SK-N-SH (cell line): ENCODE measurements around the gene MUC2. TPM values are rescaled to one million over a fixed set of nuclear protein-coding genes. Genes with fewer than 3 reads are reported as not detected.
"Not testable (repeated sequence)": the region's sequence is repeated elsewhere in the genome, so short reads cannot be mapped to it uniquely, and the experiment has no call there.

ENCODE experiments used
- CTCF ChIA-PET: fragments of 300-600, 350-600 bp; formaldehyde crosslinking; extraction: SDS; loops from one replicate; lab custom pipeline; 2021; lab: Yijun Ruan, JAX
- POLR2A ChIA-PET: fragments of 350-600 bp; sonication (Branson Sonifier 250); formaldehyde crosslinking; extraction: SDS; loops from one replicate; lab custom pipeline; 2020; ENCODE audit warnings: antibody characterized with exemption, inconsistent platforms; lab: Yijun Ruan, JAX
- DNase-seq: peaks from one replicate; pipeline ENCODE4 v3.0.0; 2012
- H2AFZ ChIP-seq: fragments of 200-600 bp; sonication (generic); 2 replicates; pipeline ENCODE4 v1.8.1; 2016; ENCODE audit warnings: antibody characterized with exemption, mild to moderate bottlenecking, low read depth
- H3F3A ChIP-seq: fragments of 200-600 bp; sonication (generic); replicated peaks from 2 replicates; pipeline ENCODE3; 2016; ENCODE audit warnings: antibody characterized with exemption, mild to moderate bottlenecking; ENCODE audit not compliant: insufficient read depth
- H3K27ac ChIP-seq, 2 experiments: fragments of 200-500 bp in 1 of 2; fragments of 200-600 bp in 1 of 2; sonication (Bioruptor generic) in 1 of 2; sonication (generic), shearing (Covaris generic) in 1 of 2; 2 replicates each; pipeline versions ENCODE4 v1.5.1 to v1.6.1; 2014 to 2016; ENCODE audit warnings: low read depth in 2 of 2, inconsistent platforms in 1 of 2, low read length in 1 of 2, mild to moderate bottlenecking in 1 of 2, mixed read lengths in 1 of 2
- H3K27me3 ChIP-seq: fragments of 200-600 bp; sonication (generic), shearing (Covaris generic); 2 replicates; pipeline ENCODE4 v1.6.1; 2016; ENCODE audit warnings: mixed run types; ENCODE audit not compliant: insufficient read depth
- H3K36me3 ChIP-seq, 2 experiments: fragments of 200-500 bp in 1 of 2; fragments of 200-600 bp in 1 of 2; sonication (Bioruptor generic) in 1 of 2; sonication (generic) in 1 of 2; replicated peaks in 1 of 2; 2 replicates each; pipeline versions ENCODE3 to v1.5.1; 2014 to 2016; ENCODE audit warnings: low read length in 1 of 2, mild to moderate bottlenecking in 1 of 2; ENCODE audit not compliant: insufficient read depth in 2 of 2, control insufficient read depth in 1 of 2
- H3K4me1 ChIP-seq, 2 experiments: fragments of 200-500 bp in 1 of 2; fragments of 200-600 bp in 1 of 2; sonication (Bioruptor generic) in 1 of 2; sonication (generic), shearing (Covaris generic) in 1 of 2; 2 replicates each; pipeline versions ENCODE4 v1.5.1 to v1.6.1; 2014 to 2016; ENCODE audit warnings: low read depth in 1 of 2, low read length in 1 of 2, mixed run types in 1 of 2; ENCODE audit not compliant: insufficient read depth in 2 of 2, control insufficient read depth in 1 of 2
- H3K4me2 ChIP-seq: fragments of 200-600 bp; sonication (generic), shearing (Covaris generic); 2 replicates; pipeline ENCODE4 v1.6.1; 2017; ENCODE audit warnings: mixed run types
- H3K4me3 ChIP-seq, 2 experiments: fragments of 200-500 bp in 1 of 2; fragments of 200-600 bp in 1 of 2; sonication (Bioruptor generic) in 1 of 2; sonication (generic), shearing (Covaris generic) in 1 of 2; 2 replicates each; pipeline versions ENCODE4 v1.5.1 to v1.8.1; 2014 to 2016; ENCODE audit warnings: low read depth in 2 of 2, inconsistent platforms in 1 of 2, low read length in 1 of 2, mild to moderate bottlenecking in 1 of 2, mixed read lengths in 1 of 2, moderate library complexity in 1 of 2
- H3K79me2 ChIP-seq: fragments of 200-600 bp; sonication (generic); 2 replicates; pipeline ENCODE4 v1.8.1; 2017; ENCODE audit warnings: mild to moderate bottlenecking; ENCODE audit not compliant: insufficient read depth
- H3K9ac ChIP-seq: fragments of 200-600 bp; sonication (generic); 2 replicates; pipeline ENCODE4 v1.6.1; 2017; ENCODE audit warnings: mixed run types
- H3K9me2 ChIP-seq: fragments of 200-600 bp; sonication (generic); 2 replicates; pipeline ENCODE4 v1.6.1; 2017; ENCODE audit warnings: mixed run types
- H3K9me3 ChIP-seq: fragments of 200-600 bp; sonication (generic); 2 replicates; pipeline ENCODE4 v1.6.1; 2017; ENCODE audit warnings: mixed run types, mild to moderate bottlenecking, moderate library complexity
- H4K20me1 ChIP-seq: fragments of 200-600 bp; sonication (generic); 2 replicates; pipeline ENCODE4 v1.6.1; 2017; ENCODE audit warnings: mild to moderate bottlenecking, mixed run types; ENCODE audit not compliant: insufficient read depth
- ELF1 ChIP-seq: IDR thresholded peaks from 2 replicates; pipeline ENCODE4 v1.4.0; 2012
- EP300 ChIP-seq, 2 experiments: IDR thresholded peaks; 2 replicates each; pipeline versions ENCODE4 v1.4.0 to v1.6.1; 2012; ENCODE audit warnings: borderline replicate concordance in 1 of 2, low read depth in 1 of 2, low read length in 1 of 2
- FOSL2 ChIP-seq: IDR thresholded peaks from 2 replicates; pipeline ENCODE4 v1.4.0; 2012; ENCODE audit warnings: low read depth, mild to moderate bottlenecking, moderate library complexity, borderline replicate concordance
- FOXM1 ChIP-seq: IDR thresholded peaks from 2 replicates; pipeline ENCODE4 v1.4.0; 2012; ENCODE audit warnings: low read depth, mild to moderate bottlenecking
- IRF3 ChIP-seq: fragments of 150-350 bp; IDR thresholded peaks from 2 replicates; pipeline ENCODE4 v1.6.1; 2016; ENCODE audit warnings: mild to moderate bottlenecking, low read depth, low read length
- JUND ChIP-seq: IDR thresholded peaks from 2 replicates; pipeline ENCODE4 v1.4.0; 2012
- MXI1 ChIP-seq: IDR thresholded peaks from 2 replicates; pipeline ENCODE4 v1.6.1; 2012; ENCODE audit warnings: mild to moderate bottlenecking, low read depth, low read length, improper control_type of control experiment
- PBX3 ChIP-seq: IDR thresholded peaks from 2 replicates; pipeline ENCODE4; 2012
- POLR2AphosphoS5 ChIP-seq: IDR thresholded peaks from 2 replicates; pipeline ENCODE4 v1.6.1; 2012; ENCODE audit warnings: low read depth, low read length
- RAD21 ChIP-seq: IDR thresholded peaks from 2 replicates; pipeline ENCODE4 v1.6.1; 2012; ENCODE audit warnings: mild to moderate bottlenecking, low read length
- RFX5 ChIP-seq: IDR thresholded peaks from 2 replicates; pipeline ENCODE4 v1.6.1; 2012; ENCODE audit warnings: mild to moderate bottlenecking, improper control_type of control experiment, low read length
- SMC3 ChIP-seq: IDR thresholded peaks from 2 replicates; pipeline ENCODE4 v1.6.1; 2012; ENCODE audit warnings: low read depth, low read length, improper control_type of control experiment
- TEAD4 ChIP-seq: IDR thresholded peaks from 2 replicates; pipeline ENCODE4 v1.4.0; 2012; ENCODE audit warnings: mild to moderate bottlenecking, borderline replicate concordance; ENCODE audit not compliant: insufficient read depth
- YY1 ChIP-seq: IDR thresholded peaks from 2 replicates; pipeline ENCODE4 v1.4.0; 2012; ENCODE audit warnings: low read depth, mild to moderate bottlenecking
- ZBTB33 ChIP-seq: IDR thresholded peaks from 2 replicates; pipeline ENCODE4 v1.4.0; 2012; ENCODE audit warnings: low read depth, borderline replicate concordance
- WGBS: methylation state at CpG from one replicate; pipeline ENCODE4 v1.1.6; 2017; ENCODE audit warnings: low lambda C conversion rate; 5-methylcytosine and 5-hydroxymethylcytosine counted together
- polyA plus RNA-seq, 3 experiments: library from polyadenylated mRNA; depleted of rRNA; stranded (reverse); fragments of >200 nt; gene quantifications; 2 replicates each; pipeline ENCODE4 v1.2.3, GENCODE V29; 2012

MUC2 gene
- polyA plus RNA-seq, 1 of the 3 experiments (the other 2 are of a cell fraction): not detected

- Histone ChIP-seq H3K4me1 (no peaks in the 10 kb centered on the region), H3K79me2 (no peaks in the 10 kb centered on the region), H3K36me3 (no peaks in the 10 kb centered on the region), H4K20me1 (no peaks in the 10 kb centered on the region), H3K4me2 (no peak overlapping the region), H3K27me3 (no peaks in the 10 kb centered on the region), H3K9me3 (no peaks in the 10 kb centered on the region), H3K27ac (no peak overlapping the region), H3K9ac (no peak overlapping the region), H2AFZ (no peak overlapping the region), H3F3A (no peaks in the 10 kb centered on the region), H3K4me3 (no peak overlapping the region), H3K9me2 (no peaks in the 10 kb centered on the region)
- ChIA-PET CTCF (interaction anchor here (0.7 to 1.3 kb wide), 2 partner anchors 401 to 461 kb away, joined by 3 read pairs; no protein-coding TSS in a partner anchor), POLR2A (no interaction called here)
- 76% methylated on average over 13 of the region's 36 CpGs for WGBS
- no peak for DNase-seq
- TF ChIP-seq MXI1 (no peak), POLR2AphosphoS5 (no peak), IRF3 (no peak), YY1 (no peak), RAD21 (no peak), PBX3 (no peak), JUND (no peak), ZBTB33 (no peak), RFX5 (no peak), TEAD4 (no peak), EP300 (IDR thresholded peaks at IDR 0.05; ENCODE audit: borderline replicate concordance in 1 of 2, low read depth in 1 of 2, low read length in 1 of 2) (no peak), SMC3 (no peak), FOSL2 (no peak), ELF1 (no peak), FOXM1 (no peak)
These were observed 38.9 kb downstream of the MUC2 start for GRCh38 chr11:1113405-1114201.

DNA sequence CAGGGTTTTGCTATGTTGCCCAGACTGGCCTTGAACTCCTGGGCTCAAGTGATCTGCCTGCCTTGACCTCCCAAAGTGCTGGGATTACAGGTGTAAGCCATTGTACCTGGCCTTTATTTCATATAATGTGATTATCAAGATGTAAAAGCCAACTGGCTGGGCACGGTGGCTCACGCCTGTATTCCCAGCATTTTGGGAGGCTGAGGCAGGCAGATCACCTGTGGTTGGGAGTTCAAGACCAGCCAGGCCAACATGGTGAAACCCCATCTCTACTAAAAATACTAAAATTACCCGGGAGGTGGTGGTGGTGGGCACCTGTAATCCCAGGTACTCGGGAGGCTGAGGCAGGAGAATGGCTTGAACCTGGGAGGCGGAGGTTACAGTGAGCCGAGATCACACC is 40.6 kb downstream of the MUC2 start:
- H3K9me2 ChIP-seq, H3K4me2 ChIP-seq, H3K27ac ChIP-seq, DNase-seq, H3K4me1 ChIP-seq, H3K4me3 ChIP-seq, H3K9me3 ChIP-seq, H4K20me1 ChIP-seq, H3K79me2 ChIP-seq, H3K36me3 ChIP-seq, H3K9ac ChIP-seq, POLR2A ChIA-PET, H2AFZ ChIP-seq, H3K27me3 ChIP-seq, H3F3A ChIP-seq: not testable (repeated sequence)
- CTCF ChIA-PET: interaction anchor here (0.9 kb wide), 1 partner anchor 85 kb away, joined by 3 read pairs; no protein-coding TSS in a partner anchor
- 65% methylated on average over 6 of the region's 6 CpGs for WGBS
